Measurements from ENCODE around the gene AUNIP. TPM values are rescaled to one million over a fixed set of nuclear protein-coding genes. Genes with fewer than 3 reads are reported as not detected.

The AUNIP gene
- total and polyA plus RNA-seq, 2 donors from 2014 or later: 0.38 TPM; not detected in 1

DNA sequence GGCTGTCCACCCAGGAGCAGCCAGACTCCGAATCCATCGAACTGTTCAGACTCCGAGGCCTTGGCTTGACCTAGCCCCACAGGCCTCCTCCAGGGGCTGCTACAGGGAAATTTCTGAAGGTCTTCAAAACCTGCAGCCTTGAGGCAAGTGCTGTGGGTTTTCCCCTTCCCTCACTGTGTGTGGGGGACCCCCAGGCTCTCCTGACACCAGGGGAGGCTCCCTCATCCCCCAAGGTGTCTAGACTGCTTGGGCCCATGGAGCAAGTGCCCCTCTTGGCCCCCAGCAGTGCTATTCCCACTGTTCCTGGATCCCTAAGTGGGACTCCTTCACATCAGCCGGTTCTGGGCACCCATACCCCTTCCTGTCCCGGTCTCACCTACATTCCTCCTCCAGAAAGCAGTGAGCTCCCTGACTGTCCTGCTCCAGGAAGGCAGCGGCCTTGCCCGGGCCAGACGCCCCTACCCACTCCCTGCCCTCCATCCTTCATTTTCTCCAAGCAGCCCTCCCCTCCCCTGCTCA, 15.4 kb upstream of the AUNIP start:
- peaks cover 0 to 52% (median 27%) of the 10 kb centered on the region in 3 donors for H3K4me1 ChIP-seq (ENCODE audit: control insufficient read depth in 2 of 3, insufficient read depth in 2 of 3, low read depth in 1 of 3, low read length in 3 of 3)
- H3K27ac ChIP-seq (ENCODE audit: low read depth in 2 of 2, low read length in 2 of 2): peak overlapping the region; percentile 93

DNA sequence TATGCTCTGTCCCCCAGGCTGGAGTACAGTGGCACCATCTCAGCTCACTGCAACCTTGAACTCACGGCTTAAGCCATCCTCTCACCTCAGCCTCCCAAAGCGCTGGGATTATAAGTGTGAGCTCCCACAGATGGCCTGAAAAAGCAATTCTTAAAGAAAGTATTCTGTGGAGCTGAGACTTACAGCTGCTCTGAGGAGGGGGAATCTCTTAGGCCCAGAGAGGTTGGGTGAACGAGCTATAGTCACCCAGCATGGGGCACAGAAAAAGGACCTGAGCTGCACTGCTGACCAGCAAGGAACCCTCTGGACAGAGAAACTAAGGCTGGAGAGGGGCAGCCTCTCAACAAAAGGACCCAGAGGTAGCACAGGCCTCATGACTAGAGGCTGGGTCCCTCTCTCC, 15.0 kb upstream of the AUNIP start:
- peaks cover 0 to 51% (median 28%) of the 10 kb centered on the region in 3 donors for H3K4me1 ChIP-seq (ENCODE audit: control insufficient read depth in 2 of 3, insufficient read depth in 2 of 3, low read depth in 1 of 3, low read length in 3 of 3)
- H3K27ac ChIP-seq (ENCODE audit: low read depth in 2 of 2, low read length in 2 of 2): peak overlapping the region; percentile 93
- H3K4me3 ChIP-seq (ENCODE audit: low read length in 3 of 3): peak overlapping the region in 2 of 3 donors; percentile 73 to 87
- H3K36me3 ChIP-seq (ENCODE audit: control insufficient read depth in 2 of 3, insufficient read depth in 3 of 3, low read length in 3 of 3): no peaks in the 10 kb centered on the region
- no peak for TF ChIP-seq CTCF (IDR thresholded peaks at IDR 0.05; ENCODE audit: borderline replicate concordance, extremely low read depth, insufficient read depth)
- no peaks in the 10 kb centered on the region for H3K9me3 ChIP-seq (ENCODE audit: control insufficient read depth in 2 of 3, insufficient read depth in 1 of 3, low read length in 3 of 3)
- FAIRE-seq (no peak), DNase-seq (peak in 1 of 5 donors; percentile 31)
- H3K27me3 ChIP-seq (ENCODE audit: control insufficient read depth, insufficient read depth, low read length): no peaks in the 10 kb centered on the region
- intact Hi-C loops (cut with DNase I): no loop called here
- peak overlapping the region in 2 of 3 donors; percentile 89 to 93 for H3K9ac ChIP-seq (ENCODE audit: low read length in 3 of 3)

More for the DNA sequence above, 15.4 kb upstream of the AUNIP start:
- Histone ChIP-seq H3K36me3 (ENCODE audit: control insufficient read depth in 2 of 3, insufficient read depth in 3 of 3, low read length in 3 of 3) (no peaks in the 10 kb centered on the region), H3K9ac (ENCODE audit: low read length in 3 of 3) (peak overlapping the region; percentile 60 to 93 (median 89)), H3K27me3 (ENCODE audit: control insufficient read depth, insufficient read depth, low read length) (no peaks in the 10 kb centered on the region), H3K4me3 (ENCODE audit: low read length in 3 of 3) (peak overlapping the region; percentile 67 to 87 (median 73)), H3K9me3 (ENCODE audit: control insufficient read depth in 2 of 3, insufficient read depth in 1 of 3, low read length in 3 of 3) (no peaks in the 10 kb centered on the region)
- no peak for TF ChIP-seq CTCF (IDR thresholded peaks at IDR 0.05; ENCODE audit: borderline replicate concordance, extremely low read depth, insufficient read depth)
- no peak for FAIRE-seq
- no peak for DNase-seq
- intact Hi-C loops (cut with DNase I): no loop called here

DNA sequence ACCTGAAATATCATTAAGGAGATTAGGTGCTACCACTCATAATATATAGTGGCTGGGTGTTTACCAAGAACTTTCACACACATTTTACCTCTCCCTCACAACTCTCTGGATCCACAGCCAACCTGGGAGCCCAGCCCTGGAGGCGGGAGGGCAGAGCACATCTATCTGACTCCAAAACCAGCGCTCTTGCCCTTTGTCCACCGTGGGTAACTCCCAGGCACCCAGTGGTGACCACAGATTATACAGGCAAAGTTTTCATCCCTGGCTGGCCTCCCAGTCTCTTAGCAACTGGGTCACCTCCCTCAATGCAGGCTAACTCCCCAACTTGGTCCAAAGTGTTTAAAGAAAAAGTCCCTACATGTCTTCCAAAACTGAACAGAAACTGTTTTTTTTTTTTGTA, 13.9 kb upstream of the AUNIP start:
- DNase-seq: peak in 1 of 5 donors; percentile 33
- peaks cover 0 to 58% (median 35%) of the 10 kb centered on the region in 3 donors for H3K4me1 ChIP-seq (ENCODE audit: control insufficient read depth in 2 of 3, insufficient read depth in 2 of 3, low read depth in 1 of 3, low read length in 3 of 3)
- no peak overlapping the region for H3K9ac ChIP-seq (ENCODE audit: low read length in 3 of 3)
- TF ChIP-seq CTCF (IDR thresholded peaks at IDR 0.05; ENCODE audit: borderline replicate concordance, extremely low read depth, insufficient read depth): no peak
- peak overlapping the region; percentile 37 to 47 for H3K27ac ChIP-seq (ENCODE audit: low read depth in 2 of 2, low read length in 2 of 2)
- no peak for FAIRE-seq
- H3K9me3 ChIP-seq (ENCODE audit: control insufficient read depth in 2 of 3, insufficient read depth in 1 of 3, low read length in 3 of 3): no peaks in the 10 kb centered on the region
- no peaks in the 10 kb centered on the region for H3K27me3 ChIP-seq (ENCODE audit: control insufficient read depth, insufficient read depth, low read length)
- intact Hi-C loops (cut with DNase I): no loop called here
- no peaks in the 10 kb centered on the region for H3K36me3 ChIP-seq (ENCODE audit: control insufficient read depth in 2 of 3, insufficient read depth in 3 of 3, low read length in 3 of 3)
- peak overlapping the region in 1 of 3 donors; percentile 26 for H3K4me3 ChIP-seq (ENCODE audit: low read length in 3 of 3)

All from kidney (tissue), 14 donors.